ENCODE data around the gene COL5A2. TPM values are rescaled to one million over a fixed set of nuclear protein-coding genes. Genes with fewer than 3 reads are reported as not detected.

The COL5A2 gene
- total and polyA plus RNA-seq, 9 of the 15 experiments (the other 6 are each of a cell fraction or from before 2014, with no cell fraction given), result 0.01 to 0.54 (median 0.19) TPM

GRCh38 chr2:189161894-189162293 is 17.7 kb downstream of the COL5A2 start (continued):
- TF ChIP-seq, protein P1, sequence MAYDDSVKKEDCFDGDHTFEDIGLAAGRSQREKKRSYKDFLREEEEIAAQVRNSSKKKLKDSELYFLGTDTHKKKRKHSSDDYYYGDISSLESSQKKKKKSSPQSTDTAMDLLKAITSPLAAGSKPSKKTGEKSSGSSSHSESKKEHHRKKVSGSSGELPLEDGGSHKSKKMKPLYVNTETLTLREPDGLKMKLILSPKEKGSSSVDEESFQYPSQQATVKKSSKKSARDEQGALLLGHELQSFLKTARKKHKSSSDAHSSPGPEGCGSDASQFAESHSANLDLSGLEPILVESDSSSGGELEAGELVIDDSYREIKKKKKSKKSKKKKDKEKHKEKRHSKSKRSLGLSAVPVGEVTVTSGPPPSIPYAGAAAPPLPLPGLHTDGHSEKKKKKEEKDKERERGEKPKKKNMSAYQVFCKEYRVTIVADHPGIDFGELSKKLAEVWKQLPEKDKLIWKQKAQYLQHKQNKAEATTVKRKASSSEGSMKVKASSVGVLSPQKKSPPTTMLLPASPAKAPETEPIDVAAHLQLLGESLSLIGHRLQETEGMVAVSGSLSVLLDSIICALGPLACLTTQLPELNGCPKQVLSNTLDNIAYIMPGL (CRISPR knock-in tag; IDR thresholded peaks at IDR 0.05), result no peak

- no peaks in the 10 kb centered on the region for H3K36me3 ChIP-seq (ENCODE audit: control insufficient read depth, insufficient read depth, low read length)
- WGBS (ENCODE audit: insufficient coverage, low coverage, missing lambda C conversion rate), result 0% methylated on average over 4 of the region's 4 CpGs
- H3K4me2 ChIP-seq (ENCODE audit: insufficient read depth, low read length), result no peak overlapping the region
- no peaks in the 10 kb centered on the region for H3K79me2 ChIP-seq (ENCODE audit: control insufficient read depth, insufficient read depth, low read length)
- POLR2A ChIA-PET, result no interaction called here
- no peak overlapping the region for H3K27ac ChIP-seq (ENCODE audit: extremely low read depth, low read depth, low read length)
- FAIRE-seq, result no peak
- no peak overlapping the region for H2AFZ ChIP-seq (ENCODE audit: low read depth, low read length)
- DNase-seq (ENCODE audit: extremely low read depth in 1 of 4, low spot score in 3 of 4), result no peak
- H3K4me1 ChIP-seq (replicated peaks in 1 of 2; ENCODE audit: control insufficient read depth in 2 of 2, insufficient read depth in 2 of 2, low read length in 2 of 2), result no peaks in the 10 kb centered on the region
- in situ Hi-C loops (cut with MboI), result no loop called here
- no peaks in the 10 kb centered on the region for H4K20me1 ChIP-seq (replicated peaks; ENCODE audit: control insufficient read depth, insufficient read depth, low read length)
- no peak overlapping the region for H3K4me3 ChIP-seq
- intact Hi-C loops (cut with micrococcal nuclease), result no loop called here
- CTCF ChIA-PET (ENCODE audit: low intra/inter-chr PET ratio), result interaction anchor here (0.7 kb wide), 1 partner anchor 1312 kb away, joined by 3 read pairs; no protein-coding TSS in a partner anchor
- no peaks in the 10 kb centered on the region for H3K9me3 ChIP-seq (replicated peaks; ENCODE audit: control insufficient read depth, insufficient read depth, low read depth, low read length)
- H3K9ac ChIP-seq (ENCODE audit: insufficient read depth in 1 of 2, low read depth in 2 of 2, low read length in 2 of 2), result no peak overlapping the region
- no peak for ATAC-seq
- H3K27me3 ChIP-seq (ENCODE audit: control insufficient read depth in 2 of 2, insufficient read depth in 2 of 2, low read length in 2 of 2), result no peaks in the 10 kb centered on the region
- TF ChIP-seq, protein P2, sequence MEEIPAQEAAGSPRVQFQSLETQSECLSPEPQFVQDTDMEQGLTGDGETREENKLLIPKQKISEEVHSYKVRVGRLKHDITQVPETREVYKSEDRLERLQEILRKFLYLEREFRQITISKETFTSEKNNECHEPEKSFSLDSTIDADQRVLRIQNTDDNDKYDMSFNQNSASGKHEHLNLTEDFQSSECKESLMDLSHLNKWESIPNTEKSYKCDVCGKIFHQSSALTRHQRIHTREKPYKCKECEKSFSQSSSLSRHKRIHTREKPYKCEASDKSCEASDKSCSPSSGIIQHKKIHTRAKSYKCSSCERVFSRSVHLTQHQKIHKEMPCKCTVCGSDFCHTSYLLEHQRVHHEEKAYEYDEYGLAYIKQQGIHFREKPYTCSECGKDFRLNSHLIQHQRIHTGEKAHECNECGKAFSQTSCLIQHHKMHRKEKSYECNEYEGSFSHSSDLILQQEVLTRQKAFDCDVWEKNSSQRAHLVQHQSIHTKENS (CRISPR knock-in tag; IDR thresholded peaks at IDR 0.05), result no peak
- TF ChIP-seq HDAC2 (IDR thresholded peaks at IDR 0.05), result no peak
- TF ChIP-seq, protein P3, sequence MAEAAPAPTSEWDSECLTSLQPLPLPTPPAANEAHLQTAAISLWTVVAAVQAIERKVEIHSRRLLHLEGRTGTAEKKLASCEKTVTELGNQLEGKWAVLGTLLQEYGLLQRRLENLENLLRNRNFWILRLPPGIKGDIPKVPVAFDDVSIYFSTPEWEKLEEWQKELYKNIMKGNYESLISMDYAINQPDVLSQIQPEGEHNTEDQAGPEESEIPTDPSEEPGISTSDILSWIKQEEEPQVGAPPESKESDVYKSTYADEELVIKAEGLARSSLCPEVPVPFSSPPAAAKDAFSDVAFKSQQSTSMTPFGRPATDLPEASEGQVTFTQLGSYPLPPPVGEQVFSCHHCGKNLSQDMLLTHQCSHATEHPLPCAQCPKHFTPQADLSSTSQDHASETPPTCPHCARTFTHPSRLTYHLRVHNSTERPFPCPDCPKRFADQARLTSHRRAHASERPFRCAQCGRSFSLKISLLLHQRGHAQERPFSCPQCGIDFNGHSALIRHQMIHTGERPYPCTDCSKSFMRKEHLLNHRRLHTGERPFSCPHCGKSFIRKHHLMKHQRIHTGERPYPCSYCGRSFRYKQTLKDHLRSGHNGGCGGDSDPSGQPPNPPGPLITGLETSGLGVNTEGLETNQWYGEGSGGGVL (CRISPR knock-in tag; IDR thresholded peaks at IDR 0.05), result no peak
- H3K9me1 ChIP-seq (ENCODE audit: control insufficient read depth, insufficient read depth, low read length), result no peaks in the 10 kb centered on the region
- BruUV-seq (replicated peaks), result no TSS peak
These were observed 19.8 kb downstream of the COL5A2 start for GRCh38 chr2:189159717-189160116.
